Fibroblast of villous mesenchyme (primary cell): ENCODE data around the gene HTT. TPM values are rescaled to one million over a fixed set of nuclear protein-coding genes. Genes with fewer than 3 reads are reported as not detected.

Source experiments
- DNase-seq: peaks from one replicate; pipeline ENCODE4 v3.0.0-alpha.2; 2010; ENCODE audit warnings: low read depth
- H3K4me3 ChIP-seq: 2 replicates; pipeline ENCODE4 v1.5.1; 2011; ENCODE audit warnings: low read depth, mild to moderate bottlenecking, low read length
- CTCF ChIP-seq: IDR thresholded peaks from 2 replicates; pipeline ENCODE4 v1.5.1; 2012; ENCODE audit warnings: low read depth, mild to moderate bottlenecking, low read length; ENCODE audit not compliant: insufficient read depth
- total RNA-seq: library from RNA; depleted of rRNA; stranded (reverse); fragments of >200 nt; gene quantifications from 2 replicates; pipeline ENCODE4 v1.2.3, GENCODE V29; 2012

Gene HTT
- total RNA-seq, 1 donor, result 65.2 TPM

DNA sequence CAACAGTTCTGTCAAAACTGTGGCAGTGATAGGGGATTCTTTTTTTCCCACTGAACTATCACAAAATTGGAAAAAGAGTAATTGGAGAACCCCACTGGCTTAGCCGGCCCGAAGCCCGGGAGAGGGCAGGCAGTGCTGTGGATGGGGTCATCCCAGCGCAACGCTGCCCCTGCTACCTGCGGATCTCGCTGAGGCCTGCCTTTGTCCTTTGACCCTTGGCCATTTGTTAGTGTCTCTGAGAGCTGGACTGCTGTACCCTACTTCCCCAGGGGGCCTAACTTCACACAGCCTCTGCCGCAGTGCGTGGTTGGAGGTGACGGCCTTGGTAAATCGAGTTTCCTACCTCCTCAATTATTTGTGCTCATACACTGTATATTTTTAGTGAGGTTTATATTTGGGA, 131.5 kb downstream of the HTT start:
- no peak for TF ChIP-seq CTCF
- H3K4me3 ChIP-seq, result no peak overlapping the region
- DNase-seq, result no peak

- DNase-seq, result no peak
- H3K4me3 ChIP-seq, result no peak overlapping the region
- TF ChIP-seq CTCF, result no peak
These were observed 132.1 kb downstream of the HTT start for GRCh38 chr4:3206439-3207100.

- peak; percentile 78 for DNase-seq
These were observed 133.1 kb downstream of the HTT start for GRCh38 chr4:3207531-3208037.

GRCh38 chr4:3208826-3209225, 134.3 kb downstream of the HTT start:
- DNase-seq, result no peak
- no peak for TF ChIP-seq CTCF
- no peak overlapping the region for H3K4me3 ChIP-seq

More at GRCh38 chr4:3207531-3208037, 133.1 kb downstream of the HTT start:
- no peak overlapping the region for H3K4me3 ChIP-seq
- TF ChIP-seq CTCF, result no peak

DNA sequence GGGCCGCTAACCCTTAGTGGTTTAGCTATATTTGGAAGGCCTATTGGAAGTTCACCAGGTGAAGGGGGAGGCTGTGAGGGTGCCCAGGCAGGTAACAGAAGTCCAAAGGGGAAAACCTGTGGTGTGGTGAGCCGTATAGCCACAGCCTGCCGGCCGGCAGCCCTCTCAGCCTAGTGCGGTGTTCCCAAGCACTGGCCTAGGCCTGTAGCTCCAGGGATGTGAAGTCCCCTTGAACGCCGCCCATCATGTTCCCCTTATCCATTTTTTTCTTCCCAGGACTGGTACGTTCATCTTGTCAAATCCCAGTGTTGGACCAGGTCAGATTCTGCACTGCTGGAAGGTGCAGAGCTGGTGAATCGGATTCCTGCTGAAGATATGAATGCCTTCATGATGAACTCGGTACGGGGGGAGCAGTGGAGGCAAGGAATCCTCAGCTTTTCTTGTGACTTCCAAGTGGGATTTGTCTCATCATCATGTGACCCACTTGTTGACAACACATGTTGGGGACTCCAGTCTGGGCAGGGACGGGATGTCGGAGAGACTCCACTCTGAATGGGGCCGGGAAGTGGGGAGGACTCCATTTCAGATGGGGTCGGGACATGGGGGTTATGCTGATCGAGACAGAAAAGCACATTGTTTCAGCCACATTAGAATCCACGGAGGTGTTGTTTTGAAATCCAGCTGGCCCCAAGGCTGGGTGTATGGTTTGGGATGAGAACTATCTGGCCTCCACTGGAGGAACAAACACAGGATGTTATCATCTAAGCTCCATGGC, 135.3 kb downstream of the HTT start:
- H3K4me3 ChIP-seq, result no peak overlapping the region
- no peak for TF ChIP-seq CTCF
- no peak for DNase-seq

GRCh38 chr4:3210467-3210866, 136.0 kb downstream of the HTT start:
- DNase-seq, result no peak
- TF ChIP-seq CTCF, result no peak
- no peak overlapping the region for H3K4me3 ChIP-seq
